Ishikawa (cell line): ENCODE results near the gene RET.

Source experiments
- CEBPB ChIP-seq: IDR thresholded peaks from 2 replicates; pipeline ENCODE4 v1.6.1; 2012
- CREB1 ChIP-seq: IDR thresholded peaks from 2 replicates; pipeline ENCODE4 v1.6.1; 2012; ENCODE audit warnings: low read depth
- EGR1 ChIP-seq: IDR thresholded peaks from 2 replicates; pipeline ENCODE4 v1.6.1; 2012
- EP300 ChIP-seq: IDR thresholded peaks from 2 replicates; pipeline ENCODE4 v1.6.1; 2012; ENCODE audit warnings: borderline replicate concordance
- FOXM1 ChIP-seq: IDR thresholded peaks from 2 replicates; pipeline ENCODE4 v1.6.1; 2012; ENCODE audit warnings: low read depth, borderline replicate concordance
- MAX ChIP-seq: IDR thresholded peaks from 2 replicates; pipeline ENCODE4 v1.6.1; 2012
- NFIC ChIP-seq: IDR thresholded peaks from 2 replicates; pipeline ENCODE4 v1.6.1; 2012
- RAD21 ChIP-seq: IDR thresholded peaks from 2 replicates; pipeline ENCODE4 v1.6.1; 2012; ENCODE audit warnings: low read depth
- REST ChIP-seq: IDR thresholded peaks from 2 replicates; pipeline ENCODE4 v1.6.1; 2012; ENCODE audit warnings: low read depth, mild to moderate bottlenecking
- TAF1 ChIP-seq: IDR thresholded peaks from 2 replicates; pipeline ENCODE4 v1.6.1; 2012; ENCODE audit warnings: low read depth, mild to moderate bottlenecking
- TCF12 ChIP-seq: IDR thresholded peaks from 2 replicates; pipeline ENCODE4 v1.6.1; 2012; ENCODE audit warnings: low read depth
- TEAD4 ChIP-seq: IDR thresholded peaks from 2 replicates; pipeline ENCODE4 v1.6.1; 2012
- USF1 ChIP-seq: IDR thresholded peaks from 2 replicates; pipeline ENCODE4 v1.6.1; 2012
- YY1 ChIP-seq: IDR thresholded peaks from 2 replicates; pipeline ENCODE4 v1.6.1; 2012; ENCODE audit warnings: low read depth
- ZBTB7A ChIP-seq: IDR thresholded peaks from 2 replicates; pipeline ENCODE4 v1.6.1; 2012; ENCODE audit warnings: low read depth

RET gene

GRCh38 chr10:43128958-43129706, 52.3 kb downstream of the RET start:
- TF ChIP-seq TAF1 (no peak), EGR1 (no peak), MAX (no peak), CREB1 (no peak), YY1 (no peak), TCF12 (no peak)

GRCh38 chr10:43130770-43131171, 53.9 kb downstream of the RET start:
- TF ChIP-seq CREB1 (no peak), CEBPB (no peak), USF1 (no peak), TAF1 (no peak), TCF12 (no peak), REST (no peak), YY1 (no peak), EP300 (no peak), TEAD4 (no peak), MAX (no peak), EGR1 (no peak), NFIC (no peak), RAD21 (no peak), ZBTB7A (no peak), FOXM1 (no peak)

- no peak for TF ChIP-seq MAX
- TF ChIP-seq TCF12, result no peak
- TF ChIP-seq TAF1, result no peak
- TF ChIP-seq USF1, result no peak
These were observed 54.4 kb downstream of the RET start for GRCh38 chr10:43131256-43131655.

- TF ChIP-seq RAD21 (no peak), EP300 (no peak), ZBTB7A (no peak), EGR1 (no peak), FOXM1 (no peak), YY1 (no peak), CREB1 (no peak), REST (no peak)
These were observed 55.0 kb downstream of the RET start for GRCh38 chr10:43131906-43132305.

- TF ChIP-seq MAX (no peak), REST (no peak), EP300 (no peak), CEBPB (no peak), FOXM1 (no peak), NFIC (no peak), RAD21 (no peak)
These were observed 56.3 kb downstream of the RET start for GRCh38 chr10:43132867-43133787.
